SK-N-SH (cell line): Measurements from ENCODE around the gene DHX15. TPM values are rescaled to one million over a fixed set of nuclear protein-coding genes. Genes with fewer than 3 reads are reported as not detected.

Experiments
- CTCF ChIA-PET: fragments of 300-600, 350-600 bp; formaldehyde crosslinking; extraction: SDS; loops from one replicate; lab custom pipeline; 2021; lab: Yijun Ruan, JAX
- POLR2A ChIA-PET: fragments of 350-600 bp; sonication (Branson Sonifier 250); formaldehyde crosslinking; extraction: SDS; loops from one replicate; lab custom pipeline; 2020; ENCODE audit warnings: antibody characterized with exemption, inconsistent platforms; lab: Yijun Ruan, JAX
- DNase-seq: peaks from one replicate; pipeline ENCODE4 v3.0.0; 2012
- H2AFZ ChIP-seq: fragments of 200-600 bp; sonication (generic); 2 replicates; pipeline ENCODE4 v1.8.1; 2016; ENCODE audit warnings: antibody characterized with exemption, mild to moderate bottlenecking, low read depth
- H3F3A ChIP-seq: fragments of 200-600 bp; sonication (generic); replicated peaks from 2 replicates; pipeline ENCODE3; 2016; ENCODE audit warnings: antibody characterized with exemption, mild to moderate bottlenecking; ENCODE audit not compliant: insufficient read depth
- H3K27ac ChIP-seq, 2 experiments: fragments of 200-500 bp in 1 of 2; fragments of 200-600 bp in 1 of 2; sonication (Bioruptor generic) in 1 of 2; sonication (generic), shearing (Covaris generic) in 1 of 2; 2 replicates each; pipeline versions ENCODE4 v1.5.1 to v1.6.1; 2014 to 2016; ENCODE audit warnings: low read depth in 2 of 2, inconsistent platforms in 1 of 2, low read length in 1 of 2, mild to moderate bottlenecking in 1 of 2, mixed read lengths in 1 of 2
- H3K27me3 ChIP-seq: fragments of 200-600 bp; sonication (generic), shearing (Covaris generic); 2 replicates; pipeline ENCODE4 v1.6.1; 2016; ENCODE audit warnings: mixed run types; ENCODE audit not compliant: insufficient read depth
- H3K36me3 ChIP-seq, 2 experiments: fragments of 200-500 bp in 1 of 2; fragments of 200-600 bp in 1 of 2; sonication (Bioruptor generic) in 1 of 2; sonication (generic) in 1 of 2; replicated peaks in 1 of 2; 2 replicates each; pipeline versions ENCODE3 to v1.5.1; 2014 to 2016; ENCODE audit warnings: low read length in 1 of 2, mild to moderate bottlenecking in 1 of 2; ENCODE audit not compliant: insufficient read depth in 2 of 2, control insufficient read depth in 1 of 2
- H3K4me1 ChIP-seq, 2 experiments: fragments of 200-500 bp in 1 of 2; fragments of 200-600 bp in 1 of 2; sonication (Bioruptor generic) in 1 of 2; sonication (generic), shearing (Covaris generic) in 1 of 2; 2 replicates each; pipeline versions ENCODE4 v1.5.1 to v1.6.1; 2014 to 2016; ENCODE audit warnings: low read depth in 1 of 2, low read length in 1 of 2, mixed run types in 1 of 2; ENCODE audit not compliant: insufficient read depth in 2 of 2, control insufficient read depth in 1 of 2
- H3K4me2 ChIP-seq: fragments of 200-600 bp; sonication (generic), shearing (Covaris generic); 2 replicates; pipeline ENCODE4 v1.6.1; 2017; ENCODE audit warnings: mixed run types
- H3K4me3 ChIP-seq, 2 experiments: fragments of 200-500 bp in 1 of 2; fragments of 200-600 bp in 1 of 2; sonication (Bioruptor generic) in 1 of 2; sonication (generic), shearing (Covaris generic) in 1 of 2; 2 replicates each; pipeline versions ENCODE4 v1.5.1 to v1.8.1; 2014 to 2016; ENCODE audit warnings: low read depth in 2 of 2, inconsistent platforms in 1 of 2, low read length in 1 of 2, mild to moderate bottlenecking in 1 of 2, mixed read lengths in 1 of 2, moderate library complexity in 1 of 2
- H3K79me2 ChIP-seq: fragments of 200-600 bp; sonication (generic); 2 replicates; pipeline ENCODE4 v1.8.1; 2017; ENCODE audit warnings: mild to moderate bottlenecking; ENCODE audit not compliant: insufficient read depth
- H3K9ac ChIP-seq: fragments of 200-600 bp; sonication (generic); 2 replicates; pipeline ENCODE4 v1.6.1; 2017; ENCODE audit warnings: mixed run types
- H3K9me2 ChIP-seq: fragments of 200-600 bp; sonication (generic); 2 replicates; pipeline ENCODE4 v1.6.1; 2017; ENCODE audit warnings: mixed run types
- H3K9me3 ChIP-seq: fragments of 200-600 bp; sonication (generic); 2 replicates; pipeline ENCODE4 v1.6.1; 2017; ENCODE audit warnings: mixed run types, mild to moderate bottlenecking, moderate library complexity
- H4K20me1 ChIP-seq: fragments of 200-600 bp; sonication (generic); 2 replicates; pipeline ENCODE4 v1.6.1; 2017; ENCODE audit warnings: mild to moderate bottlenecking, mixed run types; ENCODE audit not compliant: insufficient read depth
- CTCF ChIP-seq: fragments of 200-600 bp; sonication (generic); IDR thresholded peaks from 2 replicates; pipeline ENCODE4 v1.6.1; 2017; ENCODE audit warnings: antibody characterized with exemption, mild to moderate bottlenecking, moderate library complexity
- EP300 ChIP-seq, 2 experiments: IDR thresholded peaks; 2 replicates each; pipeline versions ENCODE4 v1.4.0 to v1.6.1; 2012; ENCODE audit warnings: borderline replicate concordance in 1 of 2, low read depth in 1 of 2, low read length in 1 of 2
- EZH2phosphoT487 ChIP-seq: fragments of 200-600 bp; sonication (generic); IDR thresholded peaks from 2 replicates; pipeline ENCODE4 v1.6.1; 2017; ENCODE audit warnings: low read depth, mixed run types, mild to moderate bottlenecking, antibody characterized with exemption, moderate library complexity, borderline replicate concordance
- GABPA ChIP-seq: IDR thresholded peaks from 2 replicates; pipeline ENCODE4 v1.4.0; 2012; ENCODE audit warnings: low read depth, mild to moderate bottlenecking
- MXI1 ChIP-seq: IDR thresholded peaks from 2 replicates; pipeline ENCODE4 v1.6.1; 2012; ENCODE audit warnings: mild to moderate bottlenecking, low read depth, low read length, improper control_type of control experiment
- PBX3 ChIP-seq: IDR thresholded peaks from 2 replicates; pipeline ENCODE4; 2012
- REST ChIP-seq: IDR thresholded peaks from 2 replicates; pipeline ENCODE4 v1.6.1; 2012; ENCODE audit warnings: mild to moderate bottlenecking, low read depth, low read length, moderate library complexity
- SIN3A ChIP-seq: IDR thresholded peaks from 2 replicates; pipeline ENCODE4 v1.6.1; 2012; ENCODE audit warnings: low read depth, mild to moderate bottlenecking, low read length, moderate library complexity, borderline replicate concordance
- TCF12 ChIP-seq: IDR thresholded peaks from 2 replicates; pipeline ENCODE4 v1.4.0; 2012
- YY1 ChIP-seq: IDR thresholded peaks from 2 replicates; pipeline ENCODE4 v1.4.0; 2012; ENCODE audit warnings: low read depth, mild to moderate bottlenecking
- WGBS: methylation state at CpG from one replicate; pipeline ENCODE4 v1.1.6; 2017; ENCODE audit warnings: low lambda C conversion rate; 5-methylcytosine and 5-hydroxymethylcytosine counted together
- polyA plus RNA-seq, 3 experiments: library from polyadenylated mRNA; depleted of rRNA; stranded (reverse); fragments of >200 nt; gene quantifications; 2 replicates each; pipeline ENCODE4 v1.2.3, GENCODE V29; 2012

DHX15 gene
- polyA plus RNA-seq, 1 of the 3 experiments (the other 2 are of a cell fraction), result 63.3 TPM

- Histone ChIP-seq H3K9ac (no peak overlapping the region), H4K20me1 (peaks cover 69% of the 10 kb centered on the region), H3K27ac (no peak overlapping the region), H3K4me3 (no peak overlapping the region), H3K79me2 (peaks cover 98% of the 10 kb centered on the region), H2AFZ (no peak overlapping the region), H3K9me3 (no peaks in the 10 kb centered on the region), H3F3A (peaks cover 24% of the 10 kb centered on the region), H3K4me1 (peaks cover 3 to 19% of the 10 kb centered on the region in 2 experiments; a peak in 3 of 4 replicates), H3K9me2 (no peaks in the 10 kb centered on the region; the same call in 1 of the 2 replicates), H3K4me2 (no peak overlapping the region), H3K27me3 (no peaks in the 10 kb centered on the region), H3K36me3 (peaks cover 63 to 81% of the 10 kb centered on the region in 2 experiments)
- CTCF ChIA-PET, result interaction anchor here (1.2 to 3.2 kb wide), 12 partner anchors 10 to 80 kb away, joined by 3 to 22 read pairs (median 8); partner anchors contain the start of gene DHX15
- POLR2A ChIA-PET, result no interaction called here
- TF ChIP-seq SIN3A (no peak), TCF12 (no peak), PBX3 (no peak), EZH2phosphoT487 (no peak), REST (no peak), MXI1 (no peak), YY1 (no peak), EP300 (IDR thresholded peaks at IDR 0.05; ENCODE audit: borderline replicate concordance in 1 of 2, low read depth in 1 of 2, low read length in 1 of 2) (no peak), CTCF (no peak), GABPA (no peak)
- DNase-seq, result no peak
- 83% methylated on average over 6 of the region's 6 CpGs for WGBS
Observed at GRCh38 chr4:24550441-24551175, 33.7 kb downstream of the DHX15 start.
